Measurements from ENCODE around the gene HIC1.

- TF ChIP-seq CTCF (IDR thresholded peaks at IDR 0.05) (no peak), POLR2A (IDR thresholded peaks at IDR 0.05) (no peak), POLR2AphosphoS5 (IDR thresholded peaks at IDR 0.05) (no peak), EP300 (IDR thresholded peaks at IDR 0.05) (no peak)
Measured at GRCh38 chr17:2092253-2092652, 37.4 kb downstream of the HIC1 start.

Data from stomach (tissue), 4 donors.